Activated T-cell treated with anti-CD3 and anti-CD28 coated beads, Interleukin-2, amount 50 U/mL, for 48 hours (primary cell): ENCODE results near the gene TTC28.

Experiments used
- DNase-seq, 2 experiments: peaks; one replicate each; pipeline ENCODE4 v3.0.0-alpha.2; 2020

The TTC28 gene

GRCh38 chr22:27937453-27937852 is 742.2 kb downstream of the TTC28 start:
- no peak for DNase-seq

- DNase-seq = no peak
Measured at GRCh38 chr22:27935897-27936296, 743.7 kb downstream of the TTC28 start.

GRCh38 chr22:27934069-27934468 is 745.6 kb downstream of the TTC28 start:
- DNase-seq = no peak

DNA sequence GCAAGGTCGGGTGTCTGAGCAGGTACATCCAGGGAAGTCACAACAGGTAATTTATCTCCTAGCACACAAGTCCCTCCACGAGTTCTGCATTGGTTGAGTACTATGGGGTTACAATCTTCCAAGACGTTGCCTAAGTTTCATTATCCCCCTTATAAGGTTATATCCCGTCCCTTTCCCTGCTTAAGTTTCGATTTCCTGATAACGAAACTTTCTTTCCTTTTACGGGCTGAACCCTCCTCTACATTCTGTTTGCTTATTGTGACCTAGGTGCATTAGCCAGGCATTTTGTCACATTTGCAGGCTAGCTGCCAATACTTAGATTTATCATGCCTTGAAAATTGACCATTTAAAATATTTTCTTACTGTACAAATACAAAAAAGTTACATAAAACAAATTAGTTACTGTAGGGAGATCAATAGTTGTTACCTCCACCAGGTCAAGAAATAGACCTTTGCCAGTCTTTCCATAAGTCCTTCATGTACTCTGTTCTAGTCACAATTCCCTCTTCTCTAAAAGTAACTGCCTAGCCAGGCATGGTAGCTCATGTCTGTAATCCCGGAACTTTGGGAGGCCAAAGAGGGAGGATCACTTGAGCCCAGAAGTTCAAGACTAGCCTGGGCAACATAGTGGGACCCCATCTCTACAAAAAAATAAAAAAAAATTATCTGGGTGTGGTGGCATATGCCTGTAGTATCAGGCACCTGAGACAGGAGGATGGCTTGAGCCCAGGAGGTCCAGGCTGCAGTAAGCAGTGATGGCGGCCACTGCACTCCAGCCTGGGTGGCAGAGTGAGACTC is 746.3 kb downstream of the TTC28 start:
- no peak for DNase-seq

- no peak for DNase-seq
Measured at GRCh38 chr22:27930331-27931060, 749.1 kb downstream of the TTC28 start.
